Liver (tissue), 9 donors: ENCODE data around the gene FETUB. TPM values are rescaled to one million over a fixed set of nuclear protein-coding genes. Genes with fewer than 3 reads are reported as not detected.

ENCODE experiments used
- DNase-seq: peaks from one replicate; pipeline ENCODE4 v3.0.0-alpha.2; 2017; ENCODE audit warnings: low spot score
- H3K27ac ChIP-seq, 2 donors: one replicate each; pipeline ENCODE4 v1.7.0; 2013; ENCODE audit warnings: inconsistent platforms in 2 of 2, low read length in 2 of 2, control low read depth in 1 of 2, low read depth in 1 of 2, mild to moderate bottlenecking in 1 of 2
- H3K27me3 ChIP-seq, 4 donors: one replicate each; pipeline versions ENCODE4 v1.6.1 to v1.7.0; 2013; ENCODE audit warnings: low read length in 3 of 4, inconsistent platforms in 1 of 4, mild to moderate bottlenecking in 1 of 4, moderate library complexity in 1 of 4; ENCODE audit not compliant: control insufficient read depth in 4 of 4, insufficient read depth in 4 of 4
- H3K36me3 ChIP-seq, 4 donors: one replicate each; pipeline versions ENCODE4 v1.6.1 to v1.7.0; 2013; ENCODE audit warnings: low read length in 3 of 4, mild to moderate bottlenecking in 3 of 4, low read depth in 1 of 4, moderate library complexity in 1 of 4; ENCODE audit not compliant: control insufficient read depth in 4 of 4, insufficient read depth in 3 of 4
- H3K4me1 ChIP-seq, 4 donors: one replicate each; pipeline versions ENCODE4 v1.6.1 to v1.7.0; 2013; ENCODE audit warnings: low read length in 3 of 4, mild to moderate bottlenecking in 3 of 4, moderate library complexity in 1 of 4; ENCODE audit not compliant: control insufficient read depth in 4 of 4, insufficient read depth in 4 of 4
- H3K4me3 ChIP-seq, 3 donors: one replicate each; pipeline versions ENCODE4 v1.6.1 to v1.7.0; 2013; ENCODE audit warnings: low read length in 3 of 3, control low read depth in 1 of 3, low read depth in 1 of 3, mild to moderate bottlenecking in 1 of 3
- H3K9ac ChIP-seq, 2 donors: one replicate each; pipeline ENCODE4 v1.7.0; 2013; ENCODE audit warnings: low read length in 2 of 2, mild to moderate bottlenecking in 2 of 2, moderate library complexity in 2 of 2, control low read depth in 1 of 2, low read depth in 1 of 2
- H3K9me3 ChIP-seq, 4 donors: one replicate each; pipeline versions ENCODE4 v1.6.1 to v1.7.0; 2013; ENCODE audit warnings: low read length in 3 of 4; ENCODE audit not compliant: control insufficient read depth in 4 of 4
- EGR1 ChIP-seq, 2 donors: IDR thresholded peaks; 2 replicates each; pipeline ENCODE4 v1.6.1; 2016 to 2018; ENCODE audit warnings: antibody characterized with exemption in 2 of 2, low read depth in 2 of 2
- FOXA1 ChIP-seq: IDR thresholded peaks from 2 replicates; pipeline ENCODE4 v1.6.1; 2016; ENCODE audit warnings: antibody characterized with exemption
- FOXA2 ChIP-seq: IDR thresholded peaks from 2 replicates; pipeline ENCODE4 v1.6.1; 2016; ENCODE audit warnings: antibody characterized with exemption
- GABPA ChIP-seq, 2 donors: IDR thresholded peaks in 1 of 2; conservative IDR thresholded peaks in 1 of 2; 2 replicates each; pipeline ENCODE4 v1.6.1; 2016; ENCODE audit warnings: antibody characterized with exemption in 2 of 2, mild to moderate bottlenecking in 1 of 2, moderate library complexity in 1 of 2
- RAD21 ChIP-seq, 2 donors: IDR thresholded peaks; 2 replicates each; pipeline ENCODE4 v1.6.1; 2016; ENCODE audit warnings: antibody characterized with exemption in 2 of 2, mild to moderate bottlenecking in 2 of 2
- REST ChIP-seq: IDR thresholded peaks from 2 replicates; pipeline ENCODE4 v1.6.1; 2016; ENCODE audit warnings: antibody characterized with exemption, mild to moderate bottlenecking
- SP1 ChIP-seq: IDR thresholded peaks from 2 replicates; pipeline ENCODE4 v1.6.1; 2018; ENCODE audit warnings: antibody characterized with exemption, mild to moderate bottlenecking
- YY1 ChIP-seq: IDR thresholded peaks from 2 replicates; pipeline ENCODE4 v1.6.1; 2016; ENCODE audit warnings: antibody characterized with exemption, mild to moderate bottlenecking
- ZBTB33 ChIP-seq: IDR thresholded peaks from 2 replicates; pipeline ENCODE4 v1.6.1; 2016; ENCODE audit warnings: antibody characterized with exemption
- WGBS: extraction: QIAGEN DNeasy Blood & Tissue Kit; methylation state at CpG from one replicate; pipeline ENCODE4 v1.1.7; 2013; 5-methylcytosine and 5-hydroxymethylcytosine counted together
- polyA plus RNA-seq, 2 donors: library from polyadenylated mRNA; stranded (reverse) in 1 of 2; unstranded in 1 of 2; fragments of 200-250 nt in 1 of 2; fragments of >200 nt in 1 of 2; fragmentation: Nextera tagmentation in 1 of 2; extraction: Ambion mirVana in 1 of 2; gene quantifications; one replicate each; pipeline versions ENCODE4 v1.2.1 to v1.2.3, GENCODE V29; 2013 to 2015
- total RNA-seq, 2 donors: library from RNA; depleted of rRNA; stranded (reverse); fragments of >200 nt; gene quantifications; one replicate each; pipeline ENCODE4 v1.2.3, GENCODE V29; 2014
- donor health status: healthy.
- donor health status: healthy.
- donor health status: healthy.
- donor health status: healthy.
- donor health status: healthy.

Gene FETUB
- total and polyA plus RNA-seq, 4 donors: 3.1 to 28.6 (median 9.4) TPM

- Histone ChIP-seq H3K4me1 (no peaks in the 10 kb centered on the region), H3K27me3 (no peaks in the 10 kb centered on the region), H3K9me3 (no peaks in the 10 kb centered on the region), H3K9ac (no peak overlapping the region), H3K4me3 (no peak overlapping the region), H3K36me3 (no peaks in the 10 kb centered on the region), H3K27ac (no peak overlapping the region)
- 92% methylated on average over 3 of the region's 3 CpGs for WGBS
- no peak for TF ChIP-seq YY1
- TF ChIP-seq FOXA1: no peak
- no peak for TF ChIP-seq SP1
- TF ChIP-seq GABPA (IDR thresholded peaks at IDR 0.05 in 1 of 2, conservative IDR thresholded peaks at IDR 0.05 in 1 of 2): no peak
- TF ChIP-seq RAD21 (IDR thresholded peaks at IDR 0.05): no peak
- TF ChIP-seq FOXA2: no peak
- no peak for TF ChIP-seq ZBTB33
- no peak for TF ChIP-seq EGR1 (IDR thresholded peaks at IDR 0.05; ENCODE audit: low read depth in 2 of 2)
- no peak for DNase-seq
Measured at GRCh38 chr3:186693843-186694242, 53.6 kb downstream of the FETUB start.

- no peak overlapping the region for H3K4me3 ChIP-seq
- no peak overlapping the region for H3K9ac ChIP-seq
Measured at GRCh38 chr3:186694288-186695032, 54.3 kb downstream of the FETUB start.

More at GRCh38 chr3:186694288-186695032, 54.3 kb downstream of the FETUB start:
- Histone ChIP-seq H3K36me3 (no peaks in the 10 kb centered on the region), H3K27ac (no peak overlapping the region), H3K9me3 (no peaks in the 10 kb centered on the region), H3K27me3 (no peaks in the 10 kb centered on the region), H3K4me1 (no peaks in the 10 kb centered on the region)
- TF ChIP-seq REST: no peak
- 77% methylated on average over 6 of the region's 6 CpGs for WGBS
- DNase-seq: no peak
